ENCODE data around the gene ZNHIT2. TPM values are rescaled to one million over a fixed set of nuclear protein-coding genes. Genes with fewer than 3 reads are reported as not detected.

The ZNHIT2 gene
- total and polyA plus RNA-seq, 10 of the 15 experiments (the other 5 are each of a cell fraction or from before 2014, with no cell fraction given): 0.24 to 20.4 (median 15.5) TPM; not detected in 1

DNA sequence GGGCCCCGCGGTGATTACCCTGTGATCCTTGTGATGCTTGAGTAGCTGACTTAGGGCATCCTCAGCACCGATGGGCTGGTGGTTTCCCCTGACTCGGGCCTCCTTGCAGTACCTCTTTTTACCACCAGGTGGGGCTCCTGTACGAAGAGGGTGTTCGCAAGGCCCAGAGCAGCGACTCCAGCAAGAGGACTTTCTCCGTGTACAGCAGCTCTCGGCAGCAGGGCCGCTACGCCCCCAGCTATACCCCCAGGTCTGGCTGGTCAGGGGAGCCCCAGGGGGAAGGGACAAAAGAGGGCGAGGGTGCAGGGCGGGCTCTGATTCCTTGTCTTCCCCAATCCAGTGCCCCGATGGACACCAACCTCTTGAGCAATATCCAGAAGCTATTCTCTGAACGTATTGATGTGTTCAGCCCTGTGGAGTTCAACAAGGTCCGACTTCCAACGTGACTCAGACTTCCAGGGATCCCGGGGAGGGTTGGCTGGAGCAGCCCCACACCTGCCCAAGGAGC lies 7.1 kb downstream of the ZNHIT2 start (continued):
- peak; percentile 43; the same call in 1 of the 2 replicates for TF ChIP-seq YY1 (IDR thresholded peaks at IDR 0.05; ENCODE audit: low read depth, low read length)
- TF ChIP-seq ATF2 (IDR thresholded peaks at IDR 0.05; ENCODE audit: low read length): no peak
- no peak; the same call in 1 of the 2 replicates for TF ChIP-seq BACH1 (IDR thresholded peaks at IDR 0.05; ENCODE audit: borderline replicate concordance)
- no peak for TF ChIP-seq FOS (IDR thresholded peaks at IDR 0.05; ENCODE audit: borderline replicate concordance, extremely low read depth, insufficient read length)
- peak; percentile 53; the same call in 1 of the 2 replicates for TF ChIP-seq MXI1 (IDR thresholded peaks at IDR 0.05; ENCODE audit: low read depth, low read length)
- TF ChIP-seq RUNX3 (IDR thresholded peaks at IDR 0.05; ENCODE audit: low read length): peak; percentile 53
- no peak for TF ChIP-seq TCF12 (IDR thresholded peaks at IDR 0.05; ENCODE audit: low read depth, low read length)

- H3K36me3 ChIP-seq (ENCODE audit: control insufficient read depth in 2 of 2, insufficient read depth in 2 of 2, low read length in 1 of 2): peaks cover 6 to 16% of the 10 kb centered on the region in 2 experiments; a peak in 3 of 4 replicates
- H3K9me3 ChIP-seq (replicated peaks; ENCODE audit: control insufficient read depth, insufficient read depth, low read length): no peaks in the 10 kb centered on the region
- no peak overlapping the region for H2AFZ ChIP-seq (ENCODE audit: control insufficient read depth, low read depth, low read length)
- ChIA-PET RAD21 (ENCODE audit: unreplicated experiment) (interaction anchor here (1.1 to 3.8 kb wide), 9 partner anchors 12 to 263 kb away, joined by 3 to 59 read pairs (median 9); partner anchors contain the start of genes ARL2, CAPN1, FAU and MRPL49), SMC1A (ENCODE audit: uncharacterized antibody, unreplicated experiment) (interaction anchor here (0.9 to 3.1 kb wide), 8 partner anchors 7 to 88 kb away, joined by 3 to 27 read pairs (median 5); partner anchors contain the start of genes CAPN1, FAU, MRPL49 and SNX15), POLR2A (interaction anchor here (1.1 to 2.7 kb wide), 6 partner anchors 12 to 256 kb away, joined by 3 to 11 read pairs (median 4); partner anchors contain the start of genes FAU and MRPL49), CTCF (interaction anchor here (0.9 to 6.3 kb wide), 23 partner anchors 8 to 261 kb away, joined by 3 to 93 read pairs (median 5); partner anchors contain the start of genes ARL2, BATF2, CAPN1 and CDC42EP2)
- no peak for ATAC-seq
- BruUV-seq (replicated peaks): no TSS peak
- H3K4me3 ChIP-seq: no peak overlapping the region
- peak; percentile 63 for TF ChIP-seq POLR2A (IDR thresholded peaks at IDR 0.05; ENCODE audit: low read depth, low read length)
- no peak for TF ChIP-seq BCL11A (IDR thresholded peaks at IDR 0.05; ENCODE audit: low read depth, low read length)
- TF ChIP-seq PRDM15 (CRISPR knock-in tag; IDR thresholded peaks at IDR 0.05): no peak
- no peak for TF ChIP-seq YBX1 (IDR thresholded peaks at IDR 0.05)
- no peak for TF ChIP-seq TBL1XR1 (IDR thresholded peaks at IDR 0.05; ENCODE audit: low read depth, low read length)
- TF ChIP-seq SMARCA5 (IDR thresholded peaks at IDR 0.05): no peak
- FAIRE-seq: no peak
- no peak overlapping the region for H3K9ac ChIP-seq (ENCODE audit: control insufficient read depth, insufficient read depth, low read length)
- H3K27me3 ChIP-seq (replicated peaks in 1 of 2; ENCODE audit: control insufficient read depth in 2 of 2, insufficient read depth in 2 of 2, low read length in 1 of 2): no peaks in the 10 kb centered on the region
- in situ Hi-C loops (cut with MboI): no loop called here
- WGBS (ENCODE audit: insufficient coverage, insufficient replicate concordance, low lambda C conversion rate, missing lambda C conversion rate): 81% methylated on average over 36 of the region's 36 CpGs
- no peaks in the 10 kb centered on the region; the same call in 1 of the 2 replicates for H4K20me1 ChIP-seq (ENCODE audit: control insufficient read depth, insufficient read depth)
- peaks cover 15% of the 10 kb centered on the region for H3K4me1 ChIP-seq (ENCODE audit: control insufficient read depth, insufficient read depth, low read length)
- DNase-seq (ENCODE audit: low read depth, low spot score): no peak
- intact Hi-C loops (cut with micrococcal nuclease; ENCODE audit: unreplicated experiment): loop anchor here (5.0 to 10.0 kb wide), 4 partner anchors 73 to 335 kb away; partner anchors contain the start of genes ATG2A, CAPN1, DPF2 and SF1
- 0 out of 2 replicates have a peak, but pooled peaks cover 2% of the 10 kb centered on the region for H3K79me2 ChIP-seq (ENCODE audit: control insufficient read depth, insufficient read depth, low read length)
- no peak overlapping the region for H3K27ac ChIP-seq (ENCODE audit: control insufficient read depth, insufficient read depth)
- H3K4me2 ChIP-seq (ENCODE audit: control insufficient read depth, insufficient read depth): no peak overlapping the region
Measured at GRCh38 chr11:65109231-65110198, 8.0 kb downstream of the ZNHIT2 start.

Data from GM12878 (cell line).